ENCODE results near the gene CELF3. TPM values are rescaled to one million over a fixed set of nuclear protein-coding genes. Genes with fewer than 3 reads are reported as not detected.

The CELF3 gene
- total and polyA plus RNA-seq, 9 of the 15 experiments (the other 6 are each of a cell fraction or from before 2014, with no cell fraction given), result not detected

DNA sequence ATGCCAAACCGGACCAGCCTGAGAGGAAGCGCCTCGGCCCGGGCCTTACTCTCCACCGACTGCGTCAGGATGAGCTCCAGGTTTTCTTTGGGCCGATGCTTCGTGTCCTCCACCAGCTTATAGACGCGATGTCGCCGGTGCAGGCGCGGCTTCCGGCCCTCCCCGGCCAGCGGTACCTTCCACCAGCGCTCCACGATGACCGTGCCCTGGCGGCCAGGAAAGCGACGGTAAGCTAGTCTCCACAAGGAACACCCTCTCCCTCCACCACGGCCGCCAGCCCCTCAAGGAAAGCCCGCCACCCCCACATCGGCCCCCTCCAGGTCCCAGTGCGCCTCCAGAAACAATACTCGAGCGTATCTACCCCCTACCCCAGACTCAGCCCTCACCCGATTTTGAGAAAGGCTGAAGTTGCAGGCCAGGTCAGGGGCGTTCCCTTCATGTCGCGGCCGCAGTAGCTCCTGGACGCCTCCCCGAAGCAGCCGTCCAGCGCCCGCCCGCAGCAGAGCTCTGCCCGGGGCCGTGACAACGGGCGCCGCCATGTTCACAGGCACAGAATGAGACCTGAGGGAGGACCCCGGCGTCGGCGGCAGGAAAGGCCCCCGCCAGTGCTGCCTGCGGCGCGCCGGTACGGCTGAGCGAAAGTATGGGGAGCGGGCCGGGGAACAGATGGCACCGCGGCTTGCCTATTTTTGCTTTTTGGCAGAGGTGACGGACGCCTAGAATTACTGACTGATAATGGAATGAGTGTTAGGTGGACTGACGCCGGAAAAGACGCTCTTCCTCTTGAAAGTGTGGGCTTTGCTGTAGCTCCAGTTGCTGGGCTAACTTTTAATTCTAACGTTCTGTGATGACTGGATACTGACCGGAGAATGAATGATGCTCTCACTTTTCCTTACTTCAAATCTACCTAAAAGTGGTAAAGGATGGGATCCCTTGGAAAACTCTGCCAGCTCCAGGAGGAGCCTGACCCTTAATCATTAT is 46.6 kb upstream of the CELF3 start, which contains the start of gene MRPL9 (continued):
- TF ChIP-seq ZBTB33 (CRISPR knock-in tag; IDR thresholded peaks at IDR 0.05), result 0 out of 2 replicates have a peak, but pooled peaks have one; percentile 37
- no peak for TF ChIP-seq SETDB1 (IDR thresholded peaks at IDR 0.05; ENCODE audit: low read length)
- TF ChIP-seq LARP7 (IDR thresholded peaks at IDR 0.05), result no peak
- no peak for TF ChIP-seq ZSCAN29 (IDR thresholded peaks at IDR 0.05)
- TF ChIP-seq AFF4 (CRISPR knock-in tag; IDR thresholded peaks at IDR 0.05), result no peak
- no peak for TF ChIP-seq KHSRP (IDR thresholded peaks at IDR 0.05)
- 0 out of 2 replicates have a peak, but pooled peaks have one; percentile 41 for TF ChIP-seq TRIM28 (IDR thresholded peaks at IDR 0.05)
- no peak for TF ChIP-seq ZNF592 (IDR thresholded peaks at IDR 0.05)
- TF ChIP-seq, protein P1, sequence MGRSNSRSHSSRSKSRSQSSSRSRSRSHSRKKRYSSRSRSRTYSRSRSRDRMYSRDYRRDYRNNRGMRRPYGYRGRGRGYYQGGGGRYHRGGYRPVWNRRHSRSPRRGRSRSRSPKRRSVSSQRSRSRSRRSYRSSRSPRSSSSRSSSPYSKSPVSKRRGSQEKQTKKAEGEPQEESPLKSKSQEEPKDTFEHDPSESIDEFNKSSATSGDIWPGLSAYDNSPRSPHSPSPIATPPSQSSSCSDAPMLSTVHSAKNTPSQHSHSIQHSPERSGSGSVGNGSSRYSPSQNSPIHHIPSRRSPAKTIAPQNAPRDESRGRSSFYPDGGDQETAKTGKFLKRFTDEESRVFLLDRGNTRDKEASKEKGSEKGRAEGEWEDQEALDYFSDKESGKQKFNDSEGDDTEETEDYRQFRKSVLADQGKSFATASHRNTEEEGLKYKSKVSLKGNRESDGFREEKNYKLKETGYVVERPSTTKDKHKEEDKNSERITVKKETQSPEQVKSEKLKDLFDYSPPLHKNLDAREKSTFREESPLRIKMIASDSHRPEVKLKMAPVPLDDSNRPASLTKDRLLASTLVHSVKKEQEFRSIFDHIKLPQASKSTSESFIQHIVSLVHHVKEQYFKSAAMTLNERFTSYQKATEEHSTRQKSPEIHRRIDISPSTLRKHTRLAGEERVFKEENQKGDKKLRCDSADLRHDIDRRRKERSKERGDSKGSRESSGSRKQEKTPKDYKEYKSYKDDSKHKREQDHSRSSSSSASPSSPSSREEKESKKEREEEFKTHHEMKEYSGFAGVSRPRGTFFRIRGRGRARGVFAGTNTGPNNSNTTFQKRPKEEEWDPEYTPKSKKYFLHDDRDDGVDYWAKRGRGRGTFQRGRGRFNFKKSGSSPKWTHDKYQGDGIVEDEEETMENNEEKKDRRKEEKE (IDR thresholded peaks at IDR 0.05; ENCODE audit: borderline replicate concordance in 1 of 2, control insufficient read depth in 1 of 2, low read depth in 2 of 2, low read length in 1 of 2), result 0 out of 4 replicates have a peak, but pooled peaks of 1 of the 2 experiments have one; percentile 25
